ENCODE results near the gene KCNJ12.
"Not testable (repeated sequence)": the region's sequence is repeated elsewhere in the genome, so short reads cannot be mapped to it uniquely, and the experiment has no call there.

- not testable (repeated sequence) for TF ChIP-seq CTCF (IDR thresholded peaks at IDR 0.05; ENCODE audit: borderline replicate concordance, extremely low read depth, low read length, poor library complexity, severe bottlenecking); EZH2 (IDR thresholded peaks at IDR 0.05; ENCODE audit: borderline replicate concordance, low read depth, low read length, severe bottlenecking)
These were observed 32.9 kb upstream of the KCNJ12 start for GRCh38 chr17:21343061-21343949.
